Aorta (tissue), 5 donors: ENCODE data around the gene PCK2. TPM values are rescaled to one million over a fixed set of nuclear protein-coding genes. Genes with fewer than 3 reads are reported as not detected.

ENCODE experiments used
- ATAC-seq: fragments of 200-7000 bp; cut with Tn5 transposase; one replicate; pipeline ENCODE4 v1.9.1; 2022; ENCODE audit warnings: moderate library complexity; ENCODE audit not compliant: low FRiP score
- DNase-seq, 2 donors: peaks; one replicate each; pipeline ENCODE4 v3.0.0-alpha.2; 2020
- H3K27ac ChIP-seq, 2 donors: one replicate each; pipeline ENCODE4 v1.5.1; 2013; ENCODE audit warnings: low read length in 2 of 2, mild to moderate bottlenecking in 2 of 2, moderate library complexity in 2 of 2, control low read depth in 1 of 2, inconsistent platforms in 1 of 2, low read depth in 1 of 2
- H3K27me3 ChIP-seq, 2 donors: one replicate each; pipeline ENCODE4 v1.6.1; 2013; ENCODE audit warnings: control low read depth in 1 of 2, low read length in 1 of 2, mild to moderate bottlenecking in 1 of 2, moderate library complexity in 1 of 2; ENCODE audit not compliant: insufficient read depth in 2 of 2, control insufficient read depth in 1 of 2
- H3K36me3 ChIP-seq, 2 donors: one replicate each; pipeline ENCODE4 v1.6.1; 2013; ENCODE audit warnings: control low read depth in 1 of 2, low read length in 1 of 2, mild to moderate bottlenecking in 1 of 2; ENCODE audit not compliant: insufficient read depth in 2 of 2, control insufficient read depth in 1 of 2
- H3K4me1 ChIP-seq, 2 donors: one replicate each; pipeline ENCODE4 v1.6.1; 2013; ENCODE audit warnings: low read length in 2 of 2, control low read depth in 1 of 2, mild to moderate bottlenecking in 1 of 2, moderate library complexity in 1 of 2; ENCODE audit not compliant: insufficient read depth in 2 of 2, control insufficient read depth in 1 of 2
- H3K4me3 ChIP-seq, 2 donors: one replicate each; pipeline ENCODE4 v1.5.1; 2013; ENCODE audit warnings: low read length in 2 of 2, control low read depth in 1 of 2, mild to moderate bottlenecking in 1 of 2
- H3K9me3 ChIP-seq: one replicate; pipeline ENCODE4 v1.6.1; 2013; ENCODE audit warnings: mild to moderate bottlenecking, low read length; ENCODE audit not compliant: control insufficient read depth
- whole genome bisulfite sequencing, 2 donors: extraction: QIAGEN DNeasy Blood & Tissue Kit; methylation state at CpG; one replicate each; pipeline ENCODE4 v1.1.7; 2013; 5-methylcytosine and 5-hydroxymethylcytosine counted together
- intact Hi-C, 2 donors: fragments of 100-400 bp; cut with DNase I; formaldehyde crosslinking; loops; one replicate each; pipeline versions ENCODE4 v1.14.2 to v1.15.0; 2022
- polyA plus RNA-seq, 2 donors: library from polyadenylated mRNA; stranded (reverse); fragments of 200-250 nt; gene quantifications; one replicate each; pipeline ENCODE4 v1.2.3, GENCODE V29; 2013
- total RNA-seq, 2 donors: library from RNA; stranded (reverse); fragmentation: NEBNext Ultra II Directional; extraction: Animal tissue kit (Norgen Biotek cat#: 25700); gene quantifications; one replicate each; pipeline ENCODE4 v1.2.1, GENCODE V29; 2021
- donor health status: healthy with polysubstance abuse.
- donor health status: Bipolar disorder and iron deficiency.
- donor health status: DM: no; HTN: no; CAD: no.
- donor health status: DM: no; HTN: no; CAD: no.
- donor health status: DM: yes; HTN: yes; CAD: no.

PCK2 gene
- total and polyA plus RNA-seq, 4 donors = 14.7 to 82.5 (median 21.1) TPM

- Histone ChIP-seq H3K9me3 (no peaks in the 10 kb centered on the region), H3K36me3 (no peaks in the 10 kb centered on the region), H3K4me3 (no peak overlapping the region), H3K27ac (no peak overlapping the region), H3K4me1 (no peaks in the 10 kb centered on the region), H3K27me3 (peaks cover 0 to 4% of the 10 kb centered on the region in 2 donors)
- ATAC-seq (no peak), DNase-seq (no peak)
- intact Hi-C loops = no loop called here
- WGBS, 2 donors = 79 to 83% methylated on average over 6 of the region's 6 CpGs
Measured at GRCh38 chr14:24080142-24080530, 14.0 kb upstream of the PCK2 start.

- Histone ChIP-seq H3K27ac (no peak overlapping the region), H3K9me3 (no peaks in the 10 kb centered on the region), H3K27me3 (peaks cover 0 to 4% of the 10 kb centered on the region in 2 donors), H3K4me3 (peak overlapping the region; percentile 21 to 58), H3K4me1 (no peaks in the 10 kb centered on the region), H3K36me3 (no peaks in the 10 kb centered on the region)
- peak; percentile 54 for ATAC-seq
- 0 to 1% methylated on average over 69 to 74 of the region's 74 CpGs for WGBS, 2 donors
- peak; percentile 75 to 81 for DNase-seq
- intact Hi-C loops = no loop called here
Measured at GRCh38 chr14:24080888-24081738, 13.0 kb upstream of the PCK2 start.

- Histone ChIP-seq H3K36me3 (no peaks in the 10 kb centered on the region), H3K27me3 (peaks cover 0 to 3% of the 10 kb centered on the region in 2 donors), H3K9me3 (no peaks in the 10 kb centered on the region), H3K27ac (no peak overlapping the region), H3K4me3 (peak overlapping the region in 1 of 2 donors; percentile 58), H3K4me1 (no peaks in the 10 kb centered on the region)
- DNase-seq = no peak
- intact Hi-C loops = no loop called here
- WGBS, 2 donors = 33 to 37% methylated on average over 23 to 26 of the region's 26 CpGs
- ATAC-seq = no peak
Measured at GRCh38 chr14:24081739-24082211, 12.3 kb upstream of the PCK2 start.

- Histone ChIP-seq H3K4me1 (no peaks in the 10 kb centered on the region), H3K27ac (no peak overlapping the region), H3K4me3 (no peak overlapping the region), H3K27me3 (no peaks in the 10 kb centered on the region), H3K36me3 (no peaks in the 10 kb centered on the region), H3K9me3 (no peaks in the 10 kb centered on the region)
- intact Hi-C loops = no loop called here
- 94% methylated on average over 5 of the region's 5 CpGs for WGBS, 2 donors
- ATAC-seq (no peak), DNase-seq (peak in 1 of 2 donors; percentile 36)
Measured at GRCh38 chr14:24082411-24083080, 11.6 kb upstream of the PCK2 start.

GRCh38 chr14:24083462-24083861 lies 10.6 kb upstream of the PCK2 start:
- Histone ChIP-seq H3K27ac (no peak overlapping the region), H3K36me3 (no peaks in the 10 kb centered on the region), H3K4me3 (no peak overlapping the region), H3K4me1 (no peaks in the 10 kb centered on the region), H3K9me3 (no peaks in the 10 kb centered on the region), H3K27me3 (no peaks in the 10 kb centered on the region)
- ATAC-seq = no peak
- WGBS, 2 donors = 91 to 96% methylated on average over 3 of the region's 3 CpGs
- intact Hi-C loops = no loop called here
- DNase-seq = no peak

- Histone ChIP-seq H3K4me3 (no peak overlapping the region), H3K9me3 (no peaks in the 10 kb centered on the region), H3K27ac (no peak overlapping the region), H3K4me1 (no peaks in the 10 kb centered on the region), H3K36me3 (no peaks in the 10 kb centered on the region), H3K27me3 (no peaks in the 10 kb centered on the region)
- intact Hi-C loops = no loop called here
- WGBS, 2 donors = 92 to 95% methylated on average over 2 of the region's 2 CpGs
- no peak for ATAC-seq
- DNase-seq = peak; percentile 1 to 32
Measured at GRCh38 chr14:24084440-24084839, 9.7 kb upstream of the PCK2 start.

- ATAC-seq (no peak), DNase-seq (no peak)
- no peaks in the 10 kb centered on the region for H3K36me3 ChIP-seq
- H3K4me1 ChIP-seq = no peaks in the 10 kb centered on the region
- H3K4me3 ChIP-seq = no peak overlapping the region
- H3K27ac ChIP-seq = no peak overlapping the region
- intact Hi-C loops = no loop called here
- no peaks in the 10 kb centered on the region for H3K9me3 ChIP-seq
- 91 to 96% methylated on average over 3 of the region's 3 CpGs for WGBS, 2 donors
- H3K27me3 ChIP-seq = no peaks in the 10 kb centered on the region
Measured at GRCh38 chr14:24085215-24085614, 8.9 kb upstream of the PCK2 start.

GRCh38 chr14:24086193-24086955 lies 7.7 kb upstream of the PCK2 start:
- Histone ChIP-seq H3K27me3 (no peaks in the 10 kb centered on the region), H3K36me3 (no peaks in the 10 kb centered on the region), H3K4me1 (no peaks in the 10 kb centered on the region), H3K9me3 (no peaks in the 10 kb centered on the region), H3K27ac (no peak overlapping the region), H3K4me3 (no peak overlapping the region)
- ATAC-seq (no peak), DNase-seq (peak in 1 of 2 donors; percentile 52)
- intact Hi-C loops = no loop called here
- 88 to 93% methylated on average over 3 of the region's 3 CpGs for WGBS, 2 donors
